Thyroid gland (tissue), 4 donors: ENCODE results near the gene CHRM5. TPM values are rescaled to one million over a fixed set of nuclear protein-coding genes. Genes with fewer than 3 reads are reported as not detected.

Source experiments
- DNase-seq, 2 donors: peaks; one replicate each; pipeline ENCODE4 v3.0.0-alpha.2; 2019
- H3K27ac ChIP-seq, 3 donors: fragments of 200-600 bp; sonication (generic); 1 replicate in 2 of 3; 2 replicates in 1 of 3; pipeline ENCODE4 v1.5.1; 2016 to 2019; ENCODE audit warnings: mild to moderate bottlenecking in 1 of 3, moderate library complexity in 1 of 3
- H3K27me3 ChIP-seq: fragments of 200-600 bp; sonication (generic); one replicate; pipeline ENCODE4 v1.5.1; 2019
- H3K36me3 ChIP-seq, 2 donors: fragments of 200-600 bp; sonication (generic); one replicate each; pipeline ENCODE4 v1.5.1; 2016 to 2019
- H3K4me1 ChIP-seq, 2 donors: fragments of 200-600 bp; sonication (generic); one replicate each; pipeline ENCODE4 v1.5.1; 2017 to 2019
- H3K4me3 ChIP-seq, 3 donors: fragments of 200-600 bp; sonication (generic); replicated peaks in 1 of 3; 1 replicate in 2 of 3; 2 replicates in 1 of 3; pipeline ENCODE4 v1.5.1; 2016; ENCODE audit warnings: mild to moderate bottlenecking in 1 of 3
- H3K9me3 ChIP-seq: fragments of 200-600 bp; sonication (generic); one replicate; pipeline ENCODE4 v1.5.1; 2017
- CTCF ChIP-seq, 6 experiments: fragments of 200-600 bp in 3 of 6; fragments of 450-650 bp in 3 of 6; sonication (generic) in 3 of 6; IDR thresholded peaks; one replicate each; pipeline ENCODE4 v1.5.1; 2016 to 2019; ENCODE audit warnings: antibody characterized with exemption in 6 of 6, mild to moderate bottlenecking in 2 of 6, inconsistent platforms in 1 of 6, moderate library complexity in 1 of 6
- POLR2A ChIP-seq, 2 donors: fragments of 450-650 bp; IDR thresholded peaks; one replicate each; pipeline ENCODE4 v1.6.1; 2017; ENCODE audit warnings: antibody characterized with exemption in 2 of 2, mild to moderate bottlenecking in 2 of 2, moderate library complexity in 1 of 2
- WGBS, 2 donors: methylation state at CpG; one replicate each; pipeline ENCODE4 v1.1.5; 2017; 5-methylcytosine and 5-hydroxymethylcytosine counted together
- intact Hi-C: fragments of 100-400 bp; cut with DNase I; formaldehyde crosslinking; loops from one replicate; pipeline ENCODE4 v1.15.1; 2023
- total RNA-seq, 4 donors: library from RNA; depleted of rRNA; stranded (reverse); fragments of >200 nt; gene quantifications; one replicate each; pipeline ENCODE4 v1.2.3, GENCODE V29; 2016

Gene CHRM5
- total RNA-seq, 4 donors from 2014 or later = not detected

GRCh38 chr15:34101366-34102174 is 133.3 kb downstream of the CHRM5 start, which contains the start of the genes EMC7 and PGBD4:
Gene EMC7, minus strand, starts transcription at chr15:34101862. Its CDS starts 23 bp downstream, at chr15:34101839.
Gene PGBD4, plus strand, starts transcription at chr15:34102083. Its CDS starts 449 bp downstream, at chr15:34102532.
- Histone ChIP-seq H3K4me1 (peaks cover 7 to 12% of the 10 kb centered on the region in 2 donors), H3K9me3 (no peaks in the 10 kb centered on the region), H3K27me3 (no peaks in the 10 kb centered on the region), H3K4me3 (peak within 1 kb of the TSS; percentile 74 to 87 (median 76)), H3K27ac (peak within 1 kb of the TSS; percentile 44 to 84 (median 67)), H3K36me3 (no peaks in the 10 kb centered on the region)
- intact Hi-C loops = loop anchor here (5.0 to 10.0 kb wide), 2 partner anchors 126 to 263 kb away; partner anchors contain the start of genes EMC4 and LPCAT4
- TF ChIP-seq POLR2A (IDR thresholded peaks at IDR 0.05) (peak in 1 of 2 donors; percentile 84), CTCF (IDR thresholded peaks at IDR 0.05) (peak in 1 of 6 experiments; percentile 32)
- 0 to 2% methylated on average over 29 to 33 of the region's 48 CpGs for WGBS, 2 donors
- DNase-seq = peak; percentile 99

GRCh38 chr15:34102175-34102925 is 134.1 kb downstream of the CHRM5 start:
- TF ChIP-seq POLR2A (IDR thresholded peaks at IDR 0.05) (no peak), CTCF (IDR thresholded peaks at IDR 0.05) (no peak)
- Histone ChIP-seq H3K9me3 (no peaks in the 10 kb centered on the region), H3K4me3 (peak overlapping the region; percentile 16 to 87 (median 27)), H3K36me3 (no peaks in the 10 kb centered on the region), H3K4me1 (peaks cover 7 to 12% of the 10 kb centered on the region in 2 donors), H3K27me3 (no peaks in the 10 kb centered on the region), H3K27ac (peak overlapping the region; percentile 38 to 84 (median 48))
- DNase-seq = no peak
- intact Hi-C loops = loop anchor here (5.0 to 10.0 kb wide), 2 partner anchors 125 to 262 kb away; partner anchors contain the start of genes EMC4 and LPCAT4
- WGBS, 2 donors = 24 to 27% methylated on average over 29 of the region's 29 CpGs

GRCh38 chr15:34106423-34106822 is 138.1 kb downstream of the CHRM5 start:
- WGBS, 2 donors = 90 to 97% methylated on average over 1 of the region's 1 CpG
- Histone ChIP-seq H3K9me3 (no peaks in the 10 kb centered on the region), H3K27ac (no peak overlapping the region), H3K36me3 (no peaks in the 10 kb centered on the region), H3K27me3 (no peaks in the 10 kb centered on the region), H3K4me1 (no peaks in the 10 kb centered on the region), H3K4me3 (no peak overlapping the region)
- no peak for DNase-seq
- no peak for TF ChIP-seq POLR2A (IDR thresholded peaks at IDR 0.05)
- no peak for TF ChIP-seq CTCF (IDR thresholded peaks at IDR 0.05)
- intact Hi-C loops = loop anchor here (10.0 kb wide), 1 partner anchor 258 kb away; the partner anchor contains the start of gene LPCAT4

- no peak overlapping the region for H3K27ac ChIP-seq
- no peak overlapping the region for H3K4me3 ChIP-seq
- TF ChIP-seq POLR2A (IDR thresholded peaks at IDR 0.05) (no peak), CTCF (IDR thresholded peaks at IDR 0.05) (no peak)
- H3K4me1 ChIP-seq = no peaks in the 10 kb centered on the region
- no peaks in the 10 kb centered on the region for H3K36me3 ChIP-seq
- 91 to 96% methylated on average over 2 of the region's 2 CpGs for WGBS, 2 donors
- intact Hi-C loops = loop anchor here (10.0 kb wide), 1 partner anchor 257 kb away; the partner anchor contains the start of gene LPCAT4
- no peaks in the 10 kb centered on the region for H3K27me3 ChIP-seq
- H3K9me3 ChIP-seq = no peaks in the 10 kb centered on the region
- no peak for DNase-seq
These were observed 139.0 kb downstream of the CHRM5 start for GRCh38 chr15:34107315-34107714.
